ENCODE measurements around the gene ZBED1.
"Not testable (repeated sequence)": the region's sequence is repeated elsewhere in the genome, so short reads cannot be mapped to it uniquely, and the experiment has no call there.

ZBED1 gene

GRCh38 chrX:2497961-2498780, 2.6 kb downstream of the ZBED1 start:
- DNase-seq (ENCODE audit: low spot score), result peak; percentile 71

DNA sequence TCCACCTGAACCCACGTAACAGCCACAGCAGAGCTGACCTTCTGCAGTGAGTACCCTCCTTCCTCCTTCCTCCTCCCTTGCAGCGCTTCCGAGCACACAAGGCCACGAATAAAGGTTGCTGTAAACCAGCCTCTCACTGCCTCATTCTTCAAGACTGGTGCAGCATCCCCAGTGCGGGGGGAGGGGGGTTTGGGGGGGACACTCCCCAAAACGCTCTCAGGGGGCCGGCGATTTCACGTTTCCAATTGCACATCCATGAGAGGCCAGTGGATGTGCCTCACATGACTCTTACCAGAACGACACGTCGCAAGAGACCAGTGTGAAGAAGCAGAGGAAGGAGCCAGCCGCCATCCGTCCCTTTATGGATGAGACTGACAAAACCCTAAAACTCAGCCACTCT, 5.2 kb downstream of the ZBED1 start:
- DNase-seq (ENCODE audit: low spot score), result no peak

- DNase-seq (ENCODE audit: low spot score), result no peak
Observed at GRCh38 chrX:2492531-2493218, 8.1 kb downstream of the ZBED1 start.

DNA sequence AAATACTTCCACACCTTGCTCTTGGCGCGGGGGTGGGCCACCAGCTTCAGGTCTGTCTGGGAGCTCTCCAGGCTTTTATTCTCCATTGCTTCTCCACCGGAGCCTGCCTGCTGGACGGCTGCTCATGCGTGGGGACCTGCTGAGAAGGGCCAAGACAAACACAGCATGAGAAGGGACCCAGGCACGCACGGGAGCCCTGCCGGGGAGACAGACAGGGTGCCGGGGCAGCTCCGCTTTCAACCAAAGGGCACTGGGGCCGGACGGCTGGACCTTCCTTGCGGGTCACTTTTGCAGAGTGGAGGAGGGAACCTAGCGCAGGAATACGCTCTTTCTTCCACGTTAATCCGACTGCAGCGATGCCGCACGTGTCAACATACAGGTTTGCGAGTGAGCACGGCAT, 10.1 kb downstream of the ZBED1 start:
- DNase-seq (ENCODE audit: low spot score), result no peak

DNA sequence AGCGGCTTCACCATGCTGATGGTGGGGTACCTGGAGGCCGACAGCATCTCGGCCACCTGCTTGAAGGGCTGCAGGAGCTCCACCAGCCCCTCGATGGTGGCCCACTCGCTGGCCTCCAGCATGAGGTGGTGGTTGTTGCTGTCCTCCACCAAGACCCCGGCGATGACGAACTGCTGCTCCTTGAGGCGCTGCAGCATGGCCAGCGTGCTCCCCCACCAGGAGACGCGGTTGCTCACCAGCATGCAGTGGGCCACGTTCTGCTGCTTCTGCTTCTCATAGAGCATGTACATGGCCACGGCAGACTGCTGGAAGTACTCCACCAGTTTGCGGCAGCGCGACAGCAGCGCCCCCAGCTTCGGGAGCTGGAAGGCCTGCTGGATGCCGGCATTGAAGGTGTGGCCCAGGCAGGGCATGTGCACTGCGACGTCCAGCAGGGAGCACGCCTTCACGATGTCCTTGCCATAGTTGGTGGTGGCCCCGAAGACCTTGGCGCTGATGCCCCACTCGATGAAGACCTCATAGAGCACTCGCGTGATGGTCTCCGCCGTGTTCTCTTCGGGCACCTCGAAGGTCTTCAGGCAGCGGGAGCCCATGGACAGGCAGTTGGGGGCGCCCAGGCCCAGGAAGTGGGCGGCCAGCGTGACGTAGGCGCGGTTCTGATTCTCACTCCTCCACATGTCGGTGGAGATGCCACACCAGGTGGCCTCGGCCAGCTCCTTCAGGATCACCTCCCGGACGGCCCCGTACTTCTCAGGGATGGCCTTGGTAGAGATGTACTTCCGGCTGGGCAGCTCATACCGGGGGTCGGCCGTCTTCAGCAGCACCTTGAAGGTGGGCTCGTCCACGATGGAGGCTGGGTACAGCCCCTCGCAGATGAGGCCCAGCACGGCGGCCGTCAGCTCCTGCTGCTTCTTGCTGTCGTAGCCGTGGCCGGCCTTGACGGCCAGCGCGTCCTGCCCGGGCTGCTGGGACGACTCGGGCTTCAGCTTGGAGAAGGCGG, 11.0 kb downstream of the ZBED1 start:
- DNase-seq (ENCODE audit: low spot score), result no peak

GRCh38 chrX:2488621-2489285, 12.0 kb downstream of the ZBED1 start:
- DNase-seq (ENCODE audit: low spot score), result no peak

DNA sequence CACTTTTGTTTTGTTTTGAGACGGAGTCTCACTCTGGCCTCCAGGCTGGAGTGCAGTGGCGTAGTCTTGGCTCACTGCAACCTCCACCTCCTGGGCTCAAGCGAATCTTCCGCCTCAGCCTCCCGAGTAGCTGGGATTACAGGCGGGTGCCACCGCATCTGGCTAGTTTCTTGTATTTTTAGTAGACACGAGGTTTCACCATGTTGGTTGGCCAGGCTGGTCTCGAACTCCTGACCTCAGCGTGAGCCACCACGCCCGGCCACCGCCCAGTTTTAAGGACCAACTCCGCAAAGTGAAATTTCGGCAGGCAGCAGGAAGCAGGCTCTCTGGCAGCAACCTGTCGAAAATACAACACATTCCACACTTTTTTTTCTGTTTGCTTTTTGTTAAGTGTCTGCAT, 13.4 kb downstream of the ZBED1 start:
- DNase-seq (ENCODE audit: low spot score), result no peak

DNA sequence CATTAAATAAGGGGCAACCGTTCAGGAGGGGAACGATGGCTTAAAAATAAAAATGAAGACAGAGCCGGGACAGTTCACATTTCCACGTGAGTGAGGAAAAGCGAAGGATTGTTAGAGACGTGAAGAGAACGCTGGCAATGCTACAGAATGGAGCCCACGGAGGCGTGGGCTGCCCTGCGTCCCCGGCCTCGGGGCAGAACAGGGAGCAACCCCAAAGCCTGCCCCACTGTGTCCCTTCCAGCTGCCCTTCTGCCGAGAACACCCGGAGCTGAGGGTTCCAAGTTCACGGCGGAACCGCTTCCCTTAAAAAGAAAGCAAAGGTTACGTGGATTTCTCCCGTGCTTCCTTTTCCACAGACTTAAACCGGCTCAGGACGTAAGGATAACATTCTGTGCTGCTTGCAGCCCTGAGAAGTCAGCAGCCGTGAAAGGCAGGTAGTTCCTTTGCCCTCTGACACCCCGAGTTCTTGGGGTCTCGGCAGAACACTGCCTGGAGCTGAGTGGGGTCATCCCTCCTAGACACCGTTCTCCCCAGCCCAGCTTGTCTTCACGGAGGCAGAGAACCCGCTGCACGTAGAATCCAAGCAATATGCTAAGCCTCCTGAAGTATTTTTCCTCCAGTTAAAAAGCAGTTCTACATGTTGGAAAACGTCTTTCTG, 14.2 kb downstream of the ZBED1 start:
- DNase-seq (ENCODE audit: low spot score), result no peak

- no peak for DNase-seq (ENCODE audit: low spot score)
Observed at GRCh38 chrX:2485789-2486345, 14.9 kb downstream of the ZBED1 start.

GRCh38 chrX:2484721-2485648, 15.8 kb downstream of the ZBED1 start:
- no peak for DNase-seq (ENCODE audit: low spot score)

- no peak for DNase-seq (ENCODE audit: low spot score)
Observed at GRCh38 chrX:2484256-2484655, 16.5 kb downstream of the ZBED1 start.

DNA sequence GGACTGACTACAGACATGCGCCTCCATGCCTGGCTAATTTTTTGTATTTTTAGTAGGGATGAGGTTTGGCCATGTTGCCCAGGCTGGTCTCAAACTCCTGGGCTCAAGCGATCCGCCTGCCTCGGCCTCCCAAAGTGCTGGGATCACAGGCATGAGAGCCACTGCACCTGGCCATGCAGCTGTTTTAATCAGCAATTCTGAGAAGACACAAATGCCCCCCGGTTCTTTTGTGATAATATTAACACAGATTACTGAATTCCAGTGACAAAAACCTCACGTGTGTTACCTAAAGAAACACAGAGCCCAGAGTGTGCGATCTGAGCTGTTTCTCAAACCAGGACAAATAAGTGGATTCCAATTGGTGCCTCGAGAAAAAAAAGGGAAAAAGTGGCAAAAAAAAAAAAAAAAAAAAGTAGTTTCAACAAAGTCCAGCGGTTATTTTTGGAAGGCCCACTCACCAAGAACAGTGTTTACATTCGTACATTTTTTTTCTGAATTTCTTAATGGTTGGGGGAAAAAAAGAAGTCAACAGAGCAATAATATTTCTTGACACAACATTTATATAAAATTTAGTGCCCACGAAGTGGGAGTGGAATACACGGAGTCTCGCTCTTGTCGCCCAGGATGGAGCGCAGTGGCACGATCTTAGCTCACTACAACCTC, 17.2 kb downstream of the ZBED1 start:
- DNase-seq (ENCODE audit: low spot score), result no peak

- not testable (repeated sequence) for DNase-seq (ENCODE audit: low spot score)
Observed at GRCh38 chrX:2481597-2481996, 19.2 kb downstream of the ZBED1 start.

- not testable (repeated sequence) for DNase-seq (ENCODE audit: low spot score)
Observed at GRCh38 chrX:2479982-2480381, 20.8 kb downstream of the ZBED1 start.

DNA sequence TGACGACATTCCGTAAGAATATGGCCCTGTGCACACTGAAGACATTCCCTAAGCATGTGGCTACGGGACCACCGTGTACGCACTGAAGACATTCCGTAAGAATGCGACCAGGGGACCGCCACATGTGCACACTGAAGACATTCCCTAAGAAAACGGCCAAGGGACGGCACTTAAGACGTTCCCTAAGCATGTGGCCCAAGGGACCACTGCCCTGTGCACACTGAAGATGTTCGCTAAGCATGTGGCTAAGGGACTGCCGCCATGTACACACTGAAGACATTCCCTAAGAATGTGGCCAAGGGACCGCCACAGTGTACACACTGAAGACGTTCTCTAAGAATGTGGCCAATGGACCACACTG, 21.4 kb downstream of the ZBED1 start:
- no peak for DNase-seq (ENCODE audit: low spot score)

DNA sequence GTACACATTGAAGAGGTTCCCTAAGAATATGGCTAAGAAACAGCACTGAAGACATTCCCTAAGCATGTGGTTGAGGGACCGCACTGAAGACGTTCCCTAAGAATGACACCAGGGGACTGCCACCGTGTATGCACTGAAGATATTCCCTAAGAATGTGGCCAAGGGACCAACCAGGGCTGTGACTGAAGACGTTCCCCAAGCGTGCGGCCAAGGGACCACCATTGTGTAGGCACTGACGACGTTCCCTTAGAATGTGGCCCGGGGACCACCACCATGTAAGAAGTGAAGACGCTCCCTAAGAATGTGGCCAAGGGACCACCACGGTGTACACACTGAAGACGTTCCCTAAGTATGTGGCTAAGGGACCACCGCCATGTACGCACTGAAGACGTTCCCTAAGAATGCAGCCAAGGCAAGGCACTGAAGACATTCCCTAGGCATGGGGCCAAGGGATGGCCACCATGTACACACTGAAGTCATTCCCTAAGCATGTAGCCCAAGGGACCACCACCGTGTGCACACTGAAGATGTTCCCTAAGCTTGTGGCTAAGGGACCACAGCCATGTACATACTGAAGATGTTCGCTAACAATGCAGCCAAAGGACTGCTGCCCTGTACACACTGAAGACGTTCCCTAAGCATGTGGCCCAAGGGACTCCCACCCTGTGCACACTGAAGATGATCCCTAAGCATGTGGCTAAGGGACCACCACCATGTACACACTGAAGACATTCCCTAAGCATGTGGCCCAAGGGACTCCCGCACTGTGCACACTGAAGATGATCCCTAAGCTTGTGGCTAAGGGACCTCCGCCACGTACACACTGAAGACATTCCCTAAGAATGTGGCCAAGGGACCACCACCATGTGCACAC, 22.0 kb downstream of the ZBED1 start:
- DNase-seq (ENCODE audit: low spot score), result no peak

DNA sequence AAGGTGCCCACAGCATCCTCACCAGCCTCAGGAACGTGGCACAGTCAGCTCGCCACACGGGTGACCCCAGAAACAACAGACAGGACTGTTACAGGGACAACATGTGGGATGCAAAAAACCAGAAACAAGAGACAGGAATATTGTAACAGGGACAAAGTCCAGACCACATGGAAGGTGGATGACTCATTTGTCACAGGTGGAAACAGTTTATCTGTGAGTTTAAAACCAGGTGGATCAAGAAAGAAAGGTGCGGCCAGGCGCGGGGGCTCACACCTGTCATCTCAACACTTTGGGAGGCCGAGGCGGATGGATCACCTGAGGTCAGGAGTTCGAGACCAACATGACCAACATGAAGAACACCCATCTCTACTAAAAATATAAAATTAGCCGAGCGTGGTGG, 23.5 kb downstream of the ZBED1 start:
- DNase-seq (ENCODE audit: low spot score), result not testable (repeated sequence)

Data from cerebellar cortex (tissue), 1 donor.